Natural killer cell (primary cell): ENCODE results near the gene CDK17. TPM values are rescaled to one million over a fixed set of nuclear protein-coding genes. Genes with fewer than 3 reads are reported as not detected.

Experiments used
- ATAC-seq, 3 donors: fragments of 150-1000 bp in 2 of 3; fragments of 200-7000 bp in 1 of 3; cut with Tn5 transposase; 1 replicate in 1 of 3; 2 replicates in 2 of 3; pipeline ENCODE4 v1.10.0; 2021; ENCODE audit warnings: mild to moderate bottlenecking in 2 of 3, moderate library complexity in 2 of 3
- DNase-seq, 2 donors: peaks; one replicate each; pipeline versions ENCODE4 v3.0.0 to v3.0.0-alpha.2; 2013 to 2021; ENCODE audit warnings: mixed read lengths in 1 of 2
- H3K27ac ChIP-seq: one replicate; pipeline ENCODE4 v1.5.1; 2013; ENCODE audit warnings: mild to moderate bottlenecking, low read length
- H3K27me3 ChIP-seq: one replicate; pipeline ENCODE4 v1.6.1; 2013; ENCODE audit warnings: low read length; ENCODE audit not compliant: control insufficient read depth, insufficient read depth
- H3K36me3 ChIP-seq: one replicate; pipeline ENCODE4 v1.6.1; 2013; ENCODE audit warnings: low read length; ENCODE audit not compliant: control insufficient read depth, insufficient read depth
- H3K4me1 ChIP-seq: one replicate; pipeline ENCODE4 v1.6.1; 2013; ENCODE audit warnings: low read length; ENCODE audit not compliant: control insufficient read depth, insufficient read depth
- H3K4me3 ChIP-seq: one replicate; pipeline ENCODE4 v1.5.1; 2013; ENCODE audit warnings: low read length
- H3K9me3 ChIP-seq: one replicate; pipeline ENCODE4 v1.6.1; 2013; ENCODE audit warnings: low read length; ENCODE audit not compliant: control insufficient read depth, insufficient read depth
- H3K27ac Mint-ChIP-seq, 2 donors: one replicate each; pipeline ENCODE4 v1.8.0; 2022; ENCODE audit warnings: mild to moderate bottlenecking in 2 of 2, mixed read lengths in 2 of 2, moderate library complexity in 1 of 2
- H3K27me3 Mint-ChIP-seq, 2 donors: one replicate each; pipeline ENCODE4 v1.8.0; 2022; ENCODE audit warnings: low read depth in 2 of 2, mixed read lengths in 2 of 2
- H3K36me3 Mint-ChIP-seq: one replicate; pipeline ENCODE4 v1.8.0; 2022; ENCODE audit warnings: mixed read lengths
- H3K4me1 Mint-ChIP-seq, 2 donors: one replicate each; pipeline ENCODE4 v1.8.0; 2022; ENCODE audit warnings: mixed read lengths in 2 of 2
- H3K4me3 Mint-ChIP-seq: one replicate; pipeline ENCODE4 v1.8.0; 2022; ENCODE audit warnings: mild to moderate bottlenecking, moderate library complexity, mixed read lengths
- H3K9me3 Mint-ChIP-seq, 2 donors: one replicate each; pipeline ENCODE4 v1.8.0; 2022; ENCODE audit warnings: mixed read lengths in 2 of 2
- WGBS: methylation state at CpG from one replicate; pipeline ENCODE4 v1.1.7; 2013; ENCODE audit warnings: missing lambda C conversion rate; ENCODE audit not compliant: insufficient coverage; 5-methylcytosine and 5-hydroxymethylcytosine counted together
- intact Hi-C: fragments of 100-400 bp; cut with micrococcal nuclease; formaldehyde crosslinking; loops from one replicate; pipeline ENCODE4 v1.14.2; 2022
- total RNA-seq, 4 donors: library from RNA; stranded (reverse); fragments of 120-200 nt in 1 of 4; gene quantifications; one replicate each; pipeline versions ENCODE4 v1.2.3 to v1.2.4, GENCODE V29; 2013 to 2022
- TF ChIP-seq, protein P1 (sequence below): fragments of 200-600 bp; IDR thresholded peaks from one replicate; pipeline ENCODE4 v1.8.0; 2022; ENCODE audit warnings: antibody characterized with exemption

Gene CDK17
- total RNA-seq, 3 donors from 2014 or later (not counting 1 experiment from before 2014, with no cell fraction given): 199 to 234 (median 232) TPM

DNA sequence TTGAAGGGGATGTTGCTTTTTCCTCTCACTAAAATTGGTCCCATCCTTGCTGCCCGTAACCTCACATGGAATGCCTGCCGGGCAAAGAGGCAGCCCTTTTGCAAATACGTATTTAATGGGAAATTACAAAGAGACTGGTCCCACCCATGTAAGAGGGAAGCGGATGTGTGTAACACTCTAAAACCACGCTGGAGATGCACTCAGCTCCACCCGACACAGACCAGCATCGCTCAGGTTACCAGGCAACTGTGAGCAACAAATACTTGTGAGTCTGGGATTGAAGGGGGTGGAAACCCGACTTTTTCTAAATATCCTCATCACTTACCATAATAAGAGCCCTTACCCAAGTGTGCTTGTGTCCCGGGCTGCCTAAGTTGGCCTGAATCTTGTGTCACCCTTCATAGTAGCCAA is 158.4 kb downstream of the CDK17 start:
- peak; percentile 83 to 96 (median 93) for ATAC-seq
- H3K36me3 Mint-ChIP-seq: no peaks in the 10 kb centered on the region
- peak; percentile 78 to 96 for DNase-seq
- WGBS: 13% methylated on average over 9 of the region's 9 CpGs
- no peaks in the 10 kb centered on the region for H3K9me3 Mint-ChIP-seq
- intact Hi-C loops: loop anchor here (1.0 to 5.0 kb wide), 3 partner anchors 47 to 260 kb away; partner anchors contain the start of gene CFAP54
- H3K4me3 Mint-ChIP-seq: peak overlapping the region; percentile 90
- H3K27me3 ChIP-seq: no peaks in the 10 kb centered on the region
- peak overlapping the region; percentile 98 for H3K27ac ChIP-seq
- H3K36me3 ChIP-seq: peaks cover 4% of the 10 kb centered on the region
- no peaks in the 10 kb centered on the region for H3K9me3 ChIP-seq
- H3K4me1 ChIP-seq: peaks cover 65% of the 10 kb centered on the region
- no peaks in the 10 kb centered on the region for H3K27me3 Mint-ChIP-seq
- H3K4me3 ChIP-seq: peak overlapping the region; percentile 35
- H3K4me1 Mint-ChIP-seq: peaks cover 64 to 72% of the 10 kb centered on the region in 2 donors
- H3K27ac Mint-ChIP-seq: peak overlapping the region; percentile 87 to 95
- TF ChIP-seq, protein P1, sequence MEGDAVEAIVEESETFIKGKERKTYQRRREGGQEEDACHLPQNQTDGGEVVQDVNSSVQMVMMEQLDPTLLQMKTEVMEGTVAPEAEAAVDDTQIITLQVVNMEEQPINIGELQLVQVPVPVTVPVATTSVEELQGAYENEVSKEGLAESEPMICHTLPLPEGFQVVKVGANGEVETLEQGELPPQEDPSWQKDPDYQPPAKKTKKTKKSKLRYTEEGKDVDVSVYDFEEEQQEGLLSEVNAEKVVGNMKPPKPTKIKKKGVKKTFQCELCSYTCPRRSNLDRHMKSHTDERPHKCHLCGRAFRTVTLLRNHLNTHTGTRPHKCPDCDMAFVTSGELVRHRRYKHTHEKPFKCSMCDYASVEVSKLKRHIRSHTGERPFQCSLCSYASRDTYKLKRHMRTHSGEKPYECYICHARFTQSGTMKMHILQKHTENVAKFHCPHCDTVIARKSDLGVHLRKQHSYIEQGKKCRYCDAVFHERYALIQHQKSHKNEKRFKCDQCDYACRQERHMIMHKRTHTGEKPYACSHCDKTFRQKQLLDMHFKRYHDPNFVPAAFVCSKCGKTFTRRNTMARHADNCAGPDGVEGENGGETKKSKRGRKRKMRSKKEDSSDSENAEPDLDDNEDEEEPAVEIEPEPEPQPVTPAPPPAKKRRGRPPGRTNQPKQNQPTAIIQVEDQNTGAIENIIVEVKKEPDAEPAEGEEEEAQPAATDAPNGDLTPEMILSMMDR: no peak

DNA sequence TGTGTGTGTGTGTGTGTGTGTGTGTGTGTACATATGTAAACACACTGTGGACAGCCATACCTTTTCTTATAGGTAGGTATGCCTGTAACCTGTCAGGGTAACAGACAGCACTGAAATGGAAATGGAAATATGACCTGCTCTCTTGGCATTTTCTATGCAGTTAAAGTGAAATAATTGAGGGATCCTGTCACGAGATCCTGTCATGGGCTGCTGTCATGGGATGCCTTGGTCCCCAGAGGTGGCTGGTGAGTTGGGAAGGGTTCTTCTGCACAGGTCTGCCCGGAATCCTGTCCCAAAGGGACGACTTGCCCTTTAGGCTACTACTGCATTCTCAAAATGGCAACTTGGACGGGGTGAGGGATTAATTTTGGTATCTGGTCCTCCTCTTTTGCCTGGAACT is 158.8 kb downstream of the CDK17 start:
- Mint-ChIP-seq H3K27ac (peak overlapping the region; percentile 87 to 95), H3K9me3 (no peaks in the 10 kb centered on the region), H3K4me3 (peak overlapping the region; percentile 90), H3K4me1 (peaks cover 68 to 77% of the 10 kb centered on the region in 2 donors), H3K27me3 (no peaks in the 10 kb centered on the region), H3K36me3 (no peaks in the 10 kb centered on the region)
- intact Hi-C loops: loop anchor here (1.0 to 5.0 kb wide), 2 partner anchors 46 to 261 kb away; no protein-coding TSS in a partner anchor
- Histone ChIP-seq H3K27me3 (no peaks in the 10 kb centered on the region), H3K9me3 (no peaks in the 10 kb centered on the region), H3K27ac (peak overlapping the region; percentile 98), H3K4me1 (peaks cover 69% of the 10 kb centered on the region), H3K36me3 (no peaks in the 10 kb centered on the region), H3K4me3 (peak overlapping the region; percentile 35)
- DNase-seq (no peak), ATAC-seq (no peak)
- WGBS: 53% methylated on average over 4 of the region's 4 CpGs
- TF ChIP-seq, protein P1: no peak

DNA sequence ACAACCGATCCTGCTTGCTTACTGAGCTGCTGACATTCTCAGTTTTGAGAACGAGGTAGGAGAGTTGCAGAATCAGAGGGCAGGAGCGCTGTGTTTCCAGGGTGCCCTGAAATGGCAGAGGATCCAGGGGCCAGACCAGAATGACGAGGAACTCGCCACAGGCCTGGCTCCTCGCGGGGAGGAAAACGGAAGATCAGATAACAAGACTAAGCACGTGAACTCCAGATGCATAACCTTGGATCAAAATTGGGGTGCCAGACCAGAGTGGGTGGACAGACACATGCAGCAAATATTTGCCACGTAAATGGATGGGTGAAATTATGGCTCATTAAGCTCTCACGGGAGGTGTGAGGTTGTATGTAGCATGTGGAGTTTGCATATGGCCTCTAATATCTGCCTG is 159.6 kb downstream of the CDK17 start:
- TF ChIP-seq, protein P1: no peak
- H3K27ac ChIP-seq: no peak overlapping the region
- H3K4me3 Mint-ChIP-seq: peak overlapping the region; percentile 90

More for the DNA sequence above, 159.6 kb downstream of the CDK17 start:
- H3K27ac Mint-ChIP-seq: peak overlapping the region; percentile 87 to 95
- Histone ChIP-seq H3K4me1 (peaks cover 77% of the 10 kb centered on the region), H3K9me3 (no peaks in the 10 kb centered on the region), H3K4me3 (no peak overlapping the region), H3K27me3 (no peaks in the 10 kb centered on the region), H3K36me3 (no peaks in the 10 kb centered on the region)
- peaks cover 76 to 84% of the 10 kb centered on the region in 2 donors for H3K4me1 Mint-ChIP-seq
- 77% methylated on average over 11 of the region's 11 CpGs for WGBS
- no peaks in the 10 kb centered on the region for H3K36me3 Mint-ChIP-seq
- H3K9me3 Mint-ChIP-seq: no peaks in the 10 kb centered on the region
- intact Hi-C loops: loop anchor here (1.0 to 5.0 kb wide), 2 partner anchors 45 to 262 kb away; no protein-coding TSS in a partner anchor
- H3K27me3 Mint-ChIP-seq: no peaks in the 10 kb centered on the region
- ATAC-seq (no peak), DNase-seq (no peak)
